Calu3 (cell line): ENCODE data around the gene MICA. TPM values are rescaled to one million over a fixed set of nuclear protein-coding genes. Genes with fewer than 3 reads are reported as not detected.
"Not testable (repeated sequence)": the region's sequence is repeated elsewhere in the genome, so short reads cannot be mapped to it uniquely, and the experiment has no call there.

Experiments
- BruUV-seq: library from RNA; stranded (reverse); fragments of 400-500 nt; replicated peaks from 2 replicates; lab custom pipeline; 2021; lab: Mats Ljungman, UMichigan
- CTCF ChIA-PET: fragments of 300-600 bp; sonication (Branson Sonifier 250); formaldehyde crosslinking; loops from one replicate; lab custom pipeline; 2022; ENCODE audit warnings: antibody characterized with exemption; lab: Charles Lee
- DNase-seq: peaks from one replicate; pipeline ENCODE4 v3.0.0; 2022
- H3K27ac Mint-ChIP-seq: one replicate; pipeline ENCODE4 v1.8.0; 2022; ENCODE audit warnings: mixed read lengths; ENCODE audit not compliant: unreplicated experiment
- H3K27me3 Mint-ChIP-seq: one replicate; pipeline ENCODE4 v1.8.0; 2022; ENCODE audit warnings: mixed read lengths; ENCODE audit not compliant: unreplicated experiment
- H3K36me3 Mint-ChIP-seq: one replicate; pipeline ENCODE4 v1.8.0; 2022; ENCODE audit warnings: mild to moderate bottlenecking, moderate library complexity, mixed read lengths; ENCODE audit not compliant: insufficient read depth, unreplicated experiment
- H3K4me1 Mint-ChIP-seq: one replicate; pipeline ENCODE4 v1.8.0; 2022; ENCODE audit warnings: mild to moderate bottlenecking, low read depth, mixed read lengths; ENCODE audit not compliant: unreplicated experiment
- H3K4me3 Mint-ChIP-seq: one replicate; pipeline ENCODE4 v1.8.0; 2022; ENCODE audit warnings: mild to moderate bottlenecking, low read depth, moderate library complexity, mixed read lengths; ENCODE audit not compliant: unreplicated experiment
- H3K9me3 Mint-ChIP-seq: one replicate; pipeline ENCODE4 v1.8.0; 2022; ENCODE audit warnings: low read depth, mixed read lengths; ENCODE audit not compliant: unreplicated experiment
- intact Hi-C: fragments of 100-400 bp; cut with micrococcal nuclease; formaldehyde crosslinking; loops from one replicate; pipeline ENCODE4 v1.10.0; 2022; ENCODE audit not compliant: unreplicated experiment
- total RNA-seq: library from RNA; stranded (reverse); gene quantifications from 2 replicates; pipeline ENCODE4 v1.2.3, GENCODE V29; 2022
- TF ChIP-seq, protein P1 (sequence below): fragments of 200-600 bp; IDR thresholded peaks from one replicate; pipeline ENCODE4 v1.8.0; 2022; ENCODE audit warnings: antibody characterized with exemption; ENCODE audit not compliant: unreplicated experiment

The MICA gene
- total RNA-seq, 1 experiment from 2014 or later: 77.1 TPM

DNA sequence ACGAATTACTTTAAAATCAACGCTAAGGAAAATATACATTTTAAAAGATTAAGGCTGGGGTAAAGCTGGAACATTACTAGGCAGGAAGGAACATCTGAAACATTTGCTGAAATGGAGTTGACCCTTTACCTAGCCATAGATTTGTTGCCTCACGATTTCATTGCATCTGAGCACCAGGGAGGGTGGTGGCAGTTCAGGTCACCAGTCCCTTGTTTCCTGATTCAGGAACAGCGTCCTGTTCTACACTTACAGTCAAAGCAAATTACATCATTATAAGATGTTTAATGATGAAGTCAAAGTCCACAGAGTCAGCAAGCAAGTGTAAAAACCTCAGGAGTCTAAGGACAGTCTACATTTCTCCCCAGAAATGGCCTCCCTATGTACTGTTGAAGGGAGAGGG, 9.0 kb upstream of the MICA start:
- Mint-ChIP-seq H3K27ac (no peak overlapping the region), H3K4me3 (no peak overlapping the region), H3K27me3 (no peaks in the 10 kb centered on the region), H3K36me3 (peaks cover 5% of the 10 kb centered on the region), H3K4me1 (no peaks in the 10 kb centered on the region), H3K9me3 (peaks cover 2% of the 10 kb centered on the region)
- TF ChIP-seq, protein P1, sequence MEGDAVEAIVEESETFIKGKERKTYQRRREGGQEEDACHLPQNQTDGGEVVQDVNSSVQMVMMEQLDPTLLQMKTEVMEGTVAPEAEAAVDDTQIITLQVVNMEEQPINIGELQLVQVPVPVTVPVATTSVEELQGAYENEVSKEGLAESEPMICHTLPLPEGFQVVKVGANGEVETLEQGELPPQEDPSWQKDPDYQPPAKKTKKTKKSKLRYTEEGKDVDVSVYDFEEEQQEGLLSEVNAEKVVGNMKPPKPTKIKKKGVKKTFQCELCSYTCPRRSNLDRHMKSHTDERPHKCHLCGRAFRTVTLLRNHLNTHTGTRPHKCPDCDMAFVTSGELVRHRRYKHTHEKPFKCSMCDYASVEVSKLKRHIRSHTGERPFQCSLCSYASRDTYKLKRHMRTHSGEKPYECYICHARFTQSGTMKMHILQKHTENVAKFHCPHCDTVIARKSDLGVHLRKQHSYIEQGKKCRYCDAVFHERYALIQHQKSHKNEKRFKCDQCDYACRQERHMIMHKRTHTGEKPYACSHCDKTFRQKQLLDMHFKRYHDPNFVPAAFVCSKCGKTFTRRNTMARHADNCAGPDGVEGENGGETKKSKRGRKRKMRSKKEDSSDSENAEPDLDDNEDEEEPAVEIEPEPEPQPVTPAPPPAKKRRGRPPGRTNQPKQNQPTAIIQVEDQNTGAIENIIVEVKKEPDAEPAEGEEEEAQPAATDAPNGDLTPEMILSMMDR: no peak
- CTCF ChIA-PET: interaction anchor here (0.6 to 1.2 kb wide), 2 partner anchors 52 to 201 kb away, joined by 3 read pairs; no protein-coding TSS in a partner anchor
- intact Hi-C loops: no loop called here
- BruUV-seq: no TSS peak
- no peak for DNase-seq

DNA sequence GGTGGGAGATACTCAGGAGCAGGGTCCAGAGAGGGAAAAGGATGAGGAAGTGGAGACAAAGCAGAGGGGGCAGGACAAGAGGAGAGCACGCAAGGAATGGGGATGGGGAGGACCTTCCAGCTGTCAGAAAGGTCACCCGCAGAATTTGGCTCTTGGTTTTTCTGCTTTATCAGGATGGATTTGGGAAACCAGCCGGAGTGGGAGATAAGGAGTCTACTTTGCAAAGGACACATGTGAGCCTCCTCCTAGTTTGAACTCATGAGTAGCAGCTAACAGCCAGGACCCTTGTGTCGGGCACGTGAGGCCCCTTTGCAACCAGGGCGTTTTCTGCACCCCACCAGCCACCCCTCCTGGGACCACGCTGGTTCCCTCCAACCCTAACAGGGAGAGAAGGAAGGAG, 7.6 kb upstream of the MICA start:
- Mint-ChIP-seq H3K4me1 (peaks cover under 1% of the 10 kb centered on the region), H3K27me3 (no peaks in the 10 kb centered on the region), H3K4me3 (no peak overlapping the region), H3K36me3 (peaks cover 20% of the 10 kb centered on the region), H3K9me3 (no peaks in the 10 kb centered on the region), H3K27ac (no peak overlapping the region)
- BruUV-seq: no TSS peak
- no peak for DNase-seq
- CTCF ChIA-PET: no interaction called here
- TF ChIP-seq, protein P1: no peak
- intact Hi-C loops: loop anchor here (5.0 kb wide), 1 partner anchor 201 kb away; no protein-coding TSS in a partner anchor

DNA sequence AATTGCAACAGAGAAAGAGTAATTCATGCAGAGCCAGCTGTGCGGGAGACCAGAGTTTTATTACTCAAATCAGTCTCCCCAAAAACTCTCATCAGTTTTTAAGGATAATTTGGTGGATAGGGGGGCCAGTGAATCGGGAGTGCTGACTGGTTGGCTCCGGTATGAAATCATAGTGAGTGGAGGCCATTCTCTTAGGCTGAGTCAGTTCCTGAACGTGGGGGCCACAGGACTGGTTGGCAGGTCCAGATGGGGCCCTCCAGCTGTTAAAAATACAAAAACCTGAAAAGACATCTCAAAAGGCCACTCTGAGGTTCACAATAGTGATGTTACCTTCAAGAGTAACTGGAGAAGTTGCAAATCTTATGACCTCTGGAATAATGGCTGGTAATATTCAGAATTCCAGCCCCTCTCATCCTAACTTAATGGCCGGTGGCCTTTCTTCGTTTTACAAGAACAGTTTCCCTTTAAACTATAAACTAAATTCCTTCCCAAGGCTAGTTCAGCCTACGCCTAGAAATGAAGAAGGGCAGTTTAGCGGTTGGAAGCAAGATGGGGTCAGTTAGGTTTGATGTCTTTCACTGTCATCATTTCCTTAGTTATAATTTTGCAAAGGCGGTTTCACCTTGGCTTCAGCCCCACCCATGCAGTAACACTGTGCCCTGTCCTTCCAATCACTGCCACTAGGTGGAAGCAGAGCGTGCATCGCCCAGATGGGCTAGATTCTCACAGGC, 6.8 kb upstream of the MICA start:
- TF ChIP-seq, protein P1: peak; percentile 93
- DNase-seq: peak; percentile 98
- peaks cover 28% of the 10 kb centered on the region for H3K36me3 Mint-ChIP-seq
- BruUV-seq: no TSS peak
- no peaks in the 10 kb centered on the region for H3K27me3 Mint-ChIP-seq
- no peaks in the 10 kb centered on the region for H3K9me3 Mint-ChIP-seq
- intact Hi-C loops: loop anchor here (5.0 kb wide), 1 partner anchor 201 kb away; no protein-coding TSS in a partner anchor
- H3K27ac Mint-ChIP-seq: no peak overlapping the region
- peaks cover 8% of the 10 kb centered on the region for H3K4me1 Mint-ChIP-seq
- H3K4me3 Mint-ChIP-seq: no peak overlapping the region
- CTCF ChIA-PET: no interaction called here

DNA sequence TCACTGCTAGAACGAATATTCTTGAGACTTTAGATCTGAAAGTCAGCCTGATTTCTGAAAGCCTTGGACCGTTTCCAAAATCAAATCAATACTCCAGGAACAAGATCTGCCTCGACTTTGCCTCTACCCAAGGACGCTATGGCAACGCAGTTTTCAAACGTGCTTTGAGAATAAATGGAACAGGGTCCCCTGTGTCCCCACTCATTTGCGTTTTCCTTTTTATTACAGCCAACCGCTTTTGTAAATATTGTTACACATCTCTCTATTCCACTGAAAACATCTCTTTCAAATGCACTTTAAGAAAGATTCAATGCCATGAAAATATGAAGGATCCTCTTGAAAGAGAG, 6.3 kb upstream of the MICA start:
- H3K4me3 Mint-ChIP-seq, BruUV-seq, H3K9me3 Mint-ChIP-seq, DNase-seq, H3K27me3 Mint-ChIP-seq, H3K27ac Mint-ChIP-seq: not testable (repeated sequence)
- Mint-ChIP-seq H3K4me1 (peaks cover 13% of the 10 kb centered on the region), H3K36me3 (peaks cover 33% of the 10 kb centered on the region)
- CTCF ChIA-PET: interaction anchor here (1.1 to 1.2 kb wide), 2 partner anchors 9 to 282 kb away, joined by 3 read pairs; no protein-coding TSS in a partner anchor
- intact Hi-C loops: loop anchor here (5.0 kb wide), 1 partner anchor 200 kb away; no protein-coding TSS in a partner anchor
